ENCODE results near the gene TLR5. TPM values are rescaled to one million over a fixed set of nuclear protein-coding genes. Genes with fewer than 3 reads are reported as not detected.
"Not testable (repeated sequence)": the region's sequence is repeated elsewhere in the genome, so short reads cannot be mapped to it uniquely, and the experiment has no call there.

TLR5 gene
- total RNA-seq, 4 donors from 2014 or later = 8.2 to 14.5 (median 12.3) TPM

DNA sequence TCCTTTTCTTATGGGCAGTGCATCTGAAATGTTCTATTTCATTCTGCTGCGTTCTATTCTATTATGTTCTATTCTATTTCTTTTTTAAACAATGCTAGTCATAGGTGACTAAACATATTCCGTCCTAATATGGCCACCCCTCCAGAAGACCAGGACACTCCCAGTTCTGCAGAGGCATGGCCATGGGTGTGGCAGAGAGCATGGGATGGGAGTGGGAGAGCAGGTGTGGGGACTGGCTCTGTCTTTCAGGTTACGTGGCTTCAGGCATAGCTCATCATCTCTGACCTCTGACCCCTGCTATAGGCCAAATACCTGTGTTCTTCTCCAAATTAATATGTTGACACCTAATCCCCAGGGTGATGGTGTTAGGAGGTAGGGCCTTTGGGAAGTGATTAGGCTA is 33.4 kb upstream of the TLR5 start:
- TF ChIP-seq POLR2AphosphoS5 (IDR thresholded peaks at IDR 0.05) = no peak
- TF ChIP-seq, protein P1, sequence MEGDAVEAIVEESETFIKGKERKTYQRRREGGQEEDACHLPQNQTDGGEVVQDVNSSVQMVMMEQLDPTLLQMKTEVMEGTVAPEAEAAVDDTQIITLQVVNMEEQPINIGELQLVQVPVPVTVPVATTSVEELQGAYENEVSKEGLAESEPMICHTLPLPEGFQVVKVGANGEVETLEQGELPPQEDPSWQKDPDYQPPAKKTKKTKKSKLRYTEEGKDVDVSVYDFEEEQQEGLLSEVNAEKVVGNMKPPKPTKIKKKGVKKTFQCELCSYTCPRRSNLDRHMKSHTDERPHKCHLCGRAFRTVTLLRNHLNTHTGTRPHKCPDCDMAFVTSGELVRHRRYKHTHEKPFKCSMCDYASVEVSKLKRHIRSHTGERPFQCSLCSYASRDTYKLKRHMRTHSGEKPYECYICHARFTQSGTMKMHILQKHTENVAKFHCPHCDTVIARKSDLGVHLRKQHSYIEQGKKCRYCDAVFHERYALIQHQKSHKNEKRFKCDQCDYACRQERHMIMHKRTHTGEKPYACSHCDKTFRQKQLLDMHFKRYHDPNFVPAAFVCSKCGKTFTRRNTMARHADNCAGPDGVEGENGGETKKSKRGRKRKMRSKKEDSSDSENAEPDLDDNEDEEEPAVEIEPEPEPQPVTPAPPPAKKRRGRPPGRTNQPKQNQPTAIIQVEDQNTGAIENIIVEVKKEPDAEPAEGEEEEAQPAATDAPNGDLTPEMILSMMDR (IDR thresholded peaks at IDR 0.05) = no peak
- no peak for TF ChIP-seq POLR2A (IDR thresholded peaks at IDR 0.05)
- TF ChIP-seq EP300 (IDR thresholded peaks at IDR 0.05) = no peak
- H3K36me3 ChIP-seq = no peaks in the 10 kb centered on the region
- H3K27ac ChIP-seq = no peak overlapping the region
- no peak for DNase-seq (ENCODE audit: low spot score in 2 of 2)
- WGBS = 87% methylated on average over 3 of the region's 3 CpGs
- peaks cover 51% of the 10 kb centered on the region for H3K4me1 ChIP-seq
- no peaks in the 10 kb centered on the region for H3K27me3 ChIP-seq
- no peaks in the 10 kb centered on the region for H3K9me3 ChIP-seq
- no peak overlapping the region for H3K4me3 ChIP-seq

DNA sequence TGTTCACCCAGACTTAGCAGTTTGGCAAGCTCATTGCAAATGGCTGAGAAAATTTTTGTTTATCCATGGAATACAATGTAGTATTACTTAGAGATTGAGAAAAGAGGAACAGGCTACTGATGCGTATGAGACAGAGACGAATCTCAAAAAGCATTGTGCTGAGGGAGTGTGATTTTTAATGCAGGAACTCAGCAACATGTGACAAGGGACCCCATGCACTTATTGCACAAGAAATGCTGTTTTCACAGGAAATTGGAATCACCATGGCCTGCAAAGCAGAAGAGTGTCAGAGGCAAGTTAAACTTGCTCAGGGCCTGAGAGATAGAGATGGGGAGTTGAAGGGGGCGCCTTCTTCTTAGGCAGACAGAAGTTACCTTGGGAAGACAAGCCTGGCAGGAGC is 32.6 kb upstream of the TLR5 start:
- Histone ChIP-seq H3K36me3 (no peaks in the 10 kb centered on the region), H3K27ac (peak overlapping the region; percentile 54), H3K4me1 (peaks cover 43% of the 10 kb centered on the region), H3K4me3 (no peak overlapping the region), H3K9me3 (no peaks in the 10 kb centered on the region), H3K27me3 (no peaks in the 10 kb centered on the region)
- WGBS = 70% methylated on average over 3 of the region's 3 CpGs
- TF ChIP-seq EP300 (IDR thresholded peaks at IDR 0.05) (no peak), POLR2AphosphoS5 (IDR thresholded peaks at IDR 0.05) (peak in 1 of 3 donors; percentile 29), POLR2A (IDR thresholded peaks at IDR 0.05) (peak in 1 of 2 donors; percentile 25)
- TF ChIP-seq, protein P1 (IDR thresholded peaks at IDR 0.05) = no peak
- DNase-seq (ENCODE audit: low spot score in 2 of 2) = no peak

DNA sequence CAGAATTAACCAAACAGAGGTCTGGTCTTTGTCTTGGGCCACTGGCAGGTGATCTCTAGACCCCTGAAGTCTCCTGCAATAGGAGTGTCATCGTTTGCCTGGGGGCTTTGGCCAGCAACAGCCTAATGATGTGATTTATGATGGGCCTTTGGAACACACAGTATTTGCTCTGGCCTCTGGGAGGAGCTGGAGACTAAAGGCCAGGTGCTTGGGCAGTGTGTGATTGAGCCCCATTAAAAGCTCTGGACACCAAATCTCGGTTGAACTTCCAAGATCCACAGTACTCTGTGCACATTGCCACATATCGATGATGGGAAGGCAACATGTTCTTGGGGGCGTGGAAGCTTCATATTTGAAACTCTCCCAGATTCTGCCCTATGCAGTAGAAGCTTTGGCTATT is 32.0 kb upstream of the TLR5 start:
- DNase-seq (ENCODE audit: low spot score in 2 of 2) = no peak
- Histone ChIP-seq H3K27ac (peak overlapping the region; percentile 54), H3K27me3 (no peaks in the 10 kb centered on the region), H3K9me3 (no peaks in the 10 kb centered on the region), H3K4me3 (no peak overlapping the region), H3K36me3 (no peaks in the 10 kb centered on the region), H3K4me1 (peaks cover 37% of the 10 kb centered on the region)
- WGBS = 66% methylated on average over 4 of the region's 4 CpGs
- TF ChIP-seq, protein P1 (IDR thresholded peaks at IDR 0.05) = no peak
- TF ChIP-seq EP300 (IDR thresholded peaks at IDR 0.05) (no peak), POLR2AphosphoS5 (IDR thresholded peaks at IDR 0.05) (no peak), POLR2A (IDR thresholded peaks at IDR 0.05) (no peak)

- DNase-seq (ENCODE audit: low spot score in 2 of 2); H3K36me3 ChIP-seq; H3K27me3 ChIP-seq; H3K27ac ChIP-seq; H3K4me3 ChIP-seq; H3K9me3 ChIP-seq; H3K4me1 ChIP-seq: not testable (repeated sequence)
- WGBS = 96% methylated on average over 5 of the region's 5 CpGs
Observed at GRCh38 chr1:223169458-223169857, 26.4 kb upstream of the TLR5 start.

DNA sequence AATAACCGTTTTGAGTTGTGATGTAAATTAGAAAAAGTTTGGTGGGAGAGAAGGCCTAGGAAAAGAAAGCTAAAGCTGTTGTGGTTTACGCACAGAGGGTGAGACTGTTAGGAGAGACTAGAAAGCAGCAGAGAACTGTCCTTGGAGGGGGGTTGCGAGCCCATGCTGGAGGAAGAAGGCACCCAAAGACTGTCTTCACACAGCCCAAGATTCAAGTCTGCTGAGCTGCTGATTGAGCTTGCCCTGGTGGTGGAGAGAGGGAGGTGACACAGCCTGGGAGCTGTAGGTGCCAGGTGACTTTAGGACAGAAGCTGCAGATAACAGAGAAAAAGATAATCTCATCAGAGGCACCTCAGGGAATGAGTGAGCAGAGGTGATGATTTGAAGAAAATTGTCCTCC is 18.3 kb upstream of the TLR5 start:
- Histone ChIP-seq H3K4me1 (no peaks in the 10 kb centered on the region), H3K27ac (no peak overlapping the region), H3K9me3 (no peaks in the 10 kb centered on the region), H3K4me3 (no peak overlapping the region), H3K27me3 (no peaks in the 10 kb centered on the region), H3K36me3 (no peaks in the 10 kb centered on the region)
- DNase-seq (ENCODE audit: low spot score in 2 of 2) = no peak
- TF ChIP-seq, protein P1 (IDR thresholded peaks at IDR 0.05) = no peak
- no peak for TF ChIP-seq EP300 (IDR thresholded peaks at IDR 0.05)
- TF ChIP-seq POLR2A (IDR thresholded peaks at IDR 0.05) = no peak
- no peak for TF ChIP-seq POLR2AphosphoS5 (IDR thresholded peaks at IDR 0.05)
- whole genome bisulfite sequencing = 87% methylated on average over 3 of the region's 3 CpGs

GRCh38 chr1:223156343-223156742 is 13.3 kb upstream of the TLR5 start:
- no peaks in the 10 kb centered on the region for H3K27me3 ChIP-seq
- TF ChIP-seq POLR2AphosphoS5 (IDR thresholded peaks at IDR 0.05) = no peak
- no peak for TF ChIP-seq POLR2A (IDR thresholded peaks at IDR 0.05)
- TF ChIP-seq EP300 (IDR thresholded peaks at IDR 0.05) = no peak
- TF ChIP-seq, protein P1 (IDR thresholded peaks at IDR 0.05) = no peak
- no peaks in the 10 kb centered on the region for H3K9me3 ChIP-seq
- H3K4me1 ChIP-seq = no peaks in the 10 kb centered on the region
- no peak for DNase-seq (ENCODE audit: low spot score in 2 of 2)
- no peaks in the 10 kb centered on the region for H3K36me3 ChIP-seq
- H3K4me3 ChIP-seq = no peak overlapping the region
- 90% methylated on average over 2 of the region's 2 CpGs for WGBS
- H3K27ac ChIP-seq = no peak overlapping the region
